HCT116 (cell line): Measurements from ENCODE around the gene ICOS. TPM values are rescaled to one million over a fixed set of nuclear protein-coding genes. Genes with fewer than 3 reads are reported as not detected.

Experiments used
- ATAC-seq: fragments of 200-7000 bp; cut with Tn5 transposase; 2 replicates; pipeline ENCODE4 v1.9.1; 2020; ENCODE audit warnings: mild to moderate bottlenecking, moderate library complexity
- BruUV-seq: library from RNA; stranded (reverse); fragments of 400-500 nt; replicated peaks from 2 replicates; lab custom pipeline; 2021; lab: Mats Ljungman, UMichigan
- CTCF ChIA-PET: fragments of 300-600 bp; sonication (Branson Sonifier 250); formaldehyde crosslinking; loops from one replicate; lab custom pipeline; 2021; ENCODE audit warnings: antibody characterized with exemption; lab: Charles Lee
- POLR2A ChIA-PET: fragments of 300-600, 350-600 bp; sonication (Branson Sonifier 250); formaldehyde crosslinking; loops from one replicate; lab custom pipeline; 2021; ENCODE audit warnings: antibody characterized with exemption; lab: Charles Lee
- RAD21 ChIA-PET, 2 experiments: fragments of 300-600 bp; sonication (Branson Sonifier 250); formaldehyde crosslinking; loops; one replicate each; lab custom pipeline; 2023; ENCODE audit warnings: low total read pairs in 2 of 2; ENCODE audit not compliant: uncharacterized antibody in 2 of 2, unreplicated experiment in 2 of 2, low non-redundant PET in 1 of 2; lab: Charles Lee
- DNase-seq: peaks from one replicate; pipeline ENCODE4 v3.0.0-alpha.2; 2010; ENCODE audit warnings: low read depth, low spot score
- H2AFZ ChIP-seq: fragments of 200-600 bp; shearing (Covaris generic), sonication (generic); 2 replicates; pipeline ENCODE4 v1.6.1; 2017; ENCODE audit warnings: low read depth, mixed run types, mixed read lengths, antibody characterized with exemption, low read length; ENCODE audit not compliant: poor library complexity, severe bottlenecking
- H3K27ac ChIP-seq: 2 replicates; pipeline ENCODE4 v1.5.1; 2012; ENCODE audit warnings: low read depth, low read length
- H3K27me3 ChIP-seq: fragments of 200-600 bp; sonication (generic); 2 replicates; pipeline ENCODE4 v1.6.1; 2016; ENCODE audit warnings: mixed run types, low read length, mixed read lengths; ENCODE audit not compliant: insufficient read depth
- H3K36me3 ChIP-seq, 2 experiments: fragments of 200-500 bp in 1 of 2; fragments of 200-600 bp in 1 of 2; sonication (Bioruptor generic) in 1 of 2; sonication (generic) in 1 of 2; 2 replicates each; pipeline versions ENCODE4 v1.5.1 to v1.6.1; 2014 to 2016; ENCODE audit warnings: low read length in 2 of 2, inconsistent platforms in 1 of 2, mixed read lengths in 1 of 2, mixed run types in 1 of 2; ENCODE audit not compliant: insufficient read depth in 2 of 2, control insufficient read depth in 1 of 2
- H3K4me1 ChIP-seq, 2 experiments: fragments of 200-600 bp in 1 of 2; sonication (generic) in 1 of 2; 2 replicates each; pipeline versions ENCODE4 v1.5.1 to v1.6.1; 2012 to 2017; ENCODE audit warnings: low read length in 2 of 2, inconsistent platforms in 1 of 2, mild to moderate bottlenecking in 1 of 2, mixed read lengths in 1 of 2, mixed run types in 1 of 2, moderate library complexity in 1 of 2; ENCODE audit not compliant: insufficient read depth in 2 of 2, control insufficient read depth in 1 of 2
- H3K4me2 ChIP-seq: fragments of 200-600 bp; sonication (generic); 2 replicates; pipeline ENCODE4 v1.6.1; 2017; ENCODE audit warnings: mixed run types, low read length, mixed read lengths
- H3K4me3 ChIP-seq, 2 experiments: fragments of 200-600 bp in 1 of 2; sonication (generic) in 1 of 2; replicated peaks in 1 of 2; 2 replicates each; pipeline ENCODE4 v1.5.1; 2011 to 2016; ENCODE audit warnings: low read length in 2 of 2, control low read depth in 1 of 2, low read depth in 1 of 2, mild to moderate bottlenecking in 1 of 2, mixed read lengths in 1 of 2, mixed run types in 1 of 2
- H3K79me2 ChIP-seq: fragments of 200-600 bp; sonication (generic); 2 replicates; pipeline ENCODE4 v1.6.1; 2017; ENCODE audit warnings: mild to moderate bottlenecking, mixed run types, low read length, moderate library complexity, mixed read lengths; ENCODE audit not compliant: insufficient read depth
- H3K9ac ChIP-seq: fragments of 200-600 bp; sonication (generic); 2 replicates; pipeline ENCODE4 v1.6.1; 2016; ENCODE audit warnings: low read length, mixed read lengths
- H3K9me2 ChIP-seq: fragments of 200-600 bp; sonication (generic), shearing (Covaris generic); 2 replicates; pipeline ENCODE4 v1.6.1; 2017; ENCODE audit warnings: mixed run types, mild to moderate bottlenecking, moderate library complexity; ENCODE audit not compliant: insufficient read depth
- H3K9me3 ChIP-seq, 2 experiments: fragments of 200-500 bp in 1 of 2; fragments of 200-600 bp in 1 of 2; sonication (Bioruptor generic) in 1 of 2; sonication (generic) in 1 of 2; 2 replicates each; pipeline ENCODE4 v1.6.1; 2014 to 2017; ENCODE audit warnings: low read length in 2 of 2, mixed read lengths in 2 of 2, inconsistent platforms in 1 of 2, low read depth in 1 of 2, mild to moderate bottlenecking in 1 of 2, mixed run types in 1 of 2, moderate library complexity in 1 of 2; ENCODE audit not compliant: control insufficient read depth in 1 of 2, insufficient read depth in 1 of 2
- H4K20me1 ChIP-seq: fragments of 200-600 bp; sonication (generic), shearing (Covaris generic); 2 replicates; pipeline ENCODE4 v1.6.1; 2017; ENCODE audit warnings: mixed run types, mild to moderate bottlenecking, moderate library complexity; ENCODE audit not compliant: insufficient read depth
- ATF3 ChIP-seq: IDR thresholded peaks from 2 replicates; pipeline ENCODE4 v1.6.1; 2012
- CTCF ChIP-seq, 3 experiments: fragments of 200-600 bp in 1 of 3; sonication (generic) in 1 of 3; IDR thresholded peaks in 2 of 3; conservative IDR thresholded peaks in 1 of 3; 2 replicates each; pipeline ENCODE4 v1.5.1; 2012 to 2017; ENCODE audit warnings: low read depth in 2 of 3, low read length in 2 of 3, antibody characterized with exemption in 1 of 3, borderline replicate concordance in 1 of 3, control low read depth in 1 of 3, mild to moderate bottlenecking in 1 of 3, mixed read lengths in 1 of 3, mixed run types in 1 of 3, moderate library complexity in 1 of 3; ENCODE audit not compliant: insufficient read depth in 1 of 3
- RAD21 ChIP-seq: IDR thresholded peaks from 2 replicates; pipeline ENCODE4 v1.6.1; 2012; ENCODE audit warnings: low read depth, mild to moderate bottlenecking
- REST ChIP-seq: IDR thresholded peaks from 2 replicates; pipeline ENCODE4 v1.6.1; 2012; ENCODE audit warnings: low read depth
- intact Hi-C: fragments of 100-400 bp; cut with micrococcal nuclease; formaldehyde crosslinking; loops from 2 replicates; pipeline ENCODE4 v1.10.0; 2022
- total RNA-seq: library from RNA; stranded (reverse); gene quantifications from one replicate; pipeline ENCODE4 v1.2.1, GENCODE V29; 2021; ENCODE audit not compliant: unreplicated experiment

ICOS gene
- total RNA-seq, 1 experiment from 2014 or later, result not detected

GRCh38 chr2:203908797-203909185 lies 27.8 kb upstream of the ICOS start (continued):
- no peak for TF ChIP-seq REST

GRCh38 chr2:203909261-203909967 lies 27.1 kb upstream of the ICOS start:
- RAD21 ChIA-PET, result interaction anchor here (0.7 to 1.0 kb wide), 2 partner anchors 94 to 1078 kb away, joined by 3 read pairs; no protein-coding TSS in a partner anchor
- TF ChIP-seq CTCF (IDR thresholded peaks at IDR 0.05 in 2 of 3, conservative IDR thresholded peaks at IDR 0.05 in 1 of 3; ENCODE audit: borderline replicate concordance in 1 of 3, insufficient read depth in 1 of 3, low read depth in 2 of 3, low read length in 2 of 3) (peak; percentile 46 to 74 (median 65); a peak in 5 of 6 replicates), ATF3 (no peak), RAD21 (peak; percentile 73)
- DNase-seq (peak; percentile 13), ATAC-seq (peak; percentile 84)
- Histone ChIP-seq H2AFZ (no peak overlapping the region), H3K9me2 (no peaks in the 10 kb centered on the region), H3K27ac (no peak overlapping the region), H3K79me2 (no peaks in the 10 kb centered on the region), H3K36me3 (no peaks in the 10 kb centered on the region), H3K9ac (no peak overlapping the region), H4K20me1 (no peaks in the 10 kb centered on the region), H3K4me1 (no peaks in the 10 kb centered on the region), H3K9me3 (no peaks in the 10 kb centered on the region), H3K27me3 (no peaks in the 10 kb centered on the region), H3K4me2 (no peak overlapping the region), H3K4me3 (no peak overlapping the region)
- CTCF ChIA-PET, result interaction anchor here (0.8 to 2.0 kb wide), 5 partner anchors 50 to 1321 kb away, joined by 3 to 6 read pairs (median 5); no protein-coding TSS in a partner anchor
- POLR2A ChIA-PET, result no interaction called here
- no TSS peak for BruUV-seq
- intact Hi-C loops, result loop anchor here (1.0 to 2.0 kb wide), 2 partner anchors 425 to 1337 kb away; no protein-coding TSS in a partner anchor
